Fibroblast of villous mesenchyme (primary cell): ENCODE measurements around the gene POLR3C. TPM values are rescaled to one million over a fixed set of nuclear protein-coding genes. Genes with fewer than 3 reads are reported as not detected.
"Not testable (repeated sequence)": the region's sequence is repeated elsewhere in the genome, so short reads cannot be mapped to it uniquely, and the experiment has no call there.

Source experiments
- DNase-seq: peaks from one replicate; pipeline ENCODE4 v3.0.0-alpha.2; 2010; ENCODE audit warnings: low read depth
- H3K4me3 ChIP-seq: 2 replicates; pipeline ENCODE4 v1.5.1; 2011; ENCODE audit warnings: low read depth, mild to moderate bottlenecking, low read length
- CTCF ChIP-seq: IDR thresholded peaks from 2 replicates; pipeline ENCODE4 v1.5.1; 2012; ENCODE audit warnings: low read depth, mild to moderate bottlenecking, low read length; ENCODE audit not compliant: insufficient read depth
- total RNA-seq: library from RNA; depleted of rRNA; stranded (reverse); fragments of >200 nt; gene quantifications from 2 replicates; pipeline ENCODE4 v1.2.3, GENCODE V29; 2012

The POLR3C gene
- total RNA-seq, 1 donor, result 41.5 TPM

- DNase-seq, result no peak
- TF ChIP-seq CTCF, result no peak
Observed at GRCh38 chr1:145786271-145786670, 37.7 kb upstream of the POLR3C start.

DNA sequence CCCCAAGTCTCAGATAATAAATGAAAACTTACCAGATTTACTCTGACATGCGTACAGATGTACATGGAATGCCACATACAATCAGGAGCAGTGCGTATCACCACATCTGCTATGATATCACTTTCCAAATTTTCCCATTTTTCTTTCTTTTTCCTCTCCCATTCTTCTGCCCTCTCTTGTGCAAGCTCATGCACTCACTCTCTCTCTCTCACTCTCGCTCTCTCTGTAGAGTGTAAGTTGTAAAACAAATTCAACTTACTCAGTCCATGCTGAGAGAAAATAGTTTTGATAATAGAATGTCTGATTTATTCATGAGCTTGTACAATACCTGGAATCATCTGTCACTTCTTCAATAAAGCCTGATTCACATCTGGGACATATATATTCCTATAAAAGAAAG is 35.4 kb upstream of the POLR3C start:
- no peak for DNase-seq
- TF ChIP-seq CTCF, result no peak
- no peak overlapping the region for H3K4me3 ChIP-seq

More at GRCh38 chr1:145786271-145786670, 37.7 kb upstream of the POLR3C start:
- H3K4me3 ChIP-seq, result no peak overlapping the region

DNA sequence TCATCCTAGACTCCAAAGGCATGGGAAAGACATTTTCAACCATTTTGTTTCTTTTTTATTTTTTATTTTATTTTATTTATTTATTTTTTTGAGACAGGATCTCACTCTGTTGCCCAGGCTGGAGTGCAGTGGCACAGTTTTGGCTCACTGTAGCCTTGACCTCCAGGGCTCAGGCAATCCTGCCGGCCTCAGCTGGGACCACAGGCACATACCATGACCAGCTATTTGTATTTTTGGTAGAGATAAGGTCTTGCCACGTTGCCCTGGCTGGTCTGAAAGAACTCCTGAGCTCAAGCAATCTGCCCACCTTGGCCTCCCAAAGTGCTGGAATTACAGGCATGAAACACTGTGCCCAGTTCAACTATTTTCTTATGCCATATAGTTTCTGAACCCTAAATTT is 32.1 kb upstream of the POLR3C start:
- not testable (repeated sequence) for DNase-seq, H3K4me3 ChIP-seq

- no peak overlapping the region for H3K4me3 ChIP-seq
- DNase-seq, result no peak
- TF ChIP-seq CTCF, result no peak
Observed at GRCh38 chr1:145792484-145792883, 31.5 kb upstream of the POLR3C start.

- DNase-seq, result no peak
- TF ChIP-seq CTCF, result no peak
- H3K4me3 ChIP-seq, result no peak overlapping the region
Observed at GRCh38 chr1:145795257-145795881, 28.6 kb upstream of the POLR3C start.

- no peak overlapping the region for H3K4me3 ChIP-seq
- DNase-seq, result no peak
- TF ChIP-seq CTCF, result no peak
Observed at GRCh38 chr1:145796753-145797152, 27.2 kb upstream of the POLR3C start.

GRCh38 chr1:145799806-145800205 is 24.2 kb upstream of the POLR3C start:
- no peak for DNase-seq
- TF ChIP-seq CTCF, result no peak
- no peak overlapping the region for H3K4me3 ChIP-seq
